SKM-1 treated with dmso at 0.1 percent for 144 hours (cell line): ENCODE results near the gene ST3GAL4.
A peak's percentile ranks its signal among the peaks of the same experiment; 100 is the strongest.

ENCODE experiments used
- DNase-seq: peaks from one replicate; lab custom pipeline; 2025; ENCODE audit not compliant: unreplicated experiment; lab: John Stamatoyannopoulos, UW

ST3GAL4 gene

DNA sequence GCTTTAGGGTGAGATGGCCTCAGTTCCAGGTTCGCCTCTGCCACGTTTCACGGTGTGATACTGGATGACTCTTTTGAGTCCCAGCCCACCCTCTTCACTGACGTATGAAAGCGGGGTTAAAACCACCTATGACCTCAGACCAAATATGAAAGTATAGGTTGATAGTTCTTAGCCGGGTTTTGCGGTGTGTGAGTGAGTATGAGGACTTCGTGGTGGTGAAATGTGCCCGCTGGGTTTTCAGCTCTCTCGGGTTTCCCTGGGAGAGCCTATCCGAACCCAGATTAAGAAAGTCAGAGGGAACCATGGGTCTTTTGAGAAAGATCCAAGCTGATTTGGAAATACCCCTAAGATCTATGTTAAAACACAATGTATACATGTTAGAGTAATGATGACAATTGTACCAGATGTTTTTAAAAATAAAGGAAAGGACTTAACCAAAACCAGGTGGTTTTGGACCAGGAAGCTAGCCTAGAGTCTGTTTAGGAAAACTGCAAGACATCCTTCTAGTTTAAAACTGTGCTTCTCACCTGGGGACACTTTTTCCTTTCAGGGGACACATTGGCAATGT, 25.8 kb upstream of the ST3GAL4 start:
- DNase-seq: no peak

DNA sequence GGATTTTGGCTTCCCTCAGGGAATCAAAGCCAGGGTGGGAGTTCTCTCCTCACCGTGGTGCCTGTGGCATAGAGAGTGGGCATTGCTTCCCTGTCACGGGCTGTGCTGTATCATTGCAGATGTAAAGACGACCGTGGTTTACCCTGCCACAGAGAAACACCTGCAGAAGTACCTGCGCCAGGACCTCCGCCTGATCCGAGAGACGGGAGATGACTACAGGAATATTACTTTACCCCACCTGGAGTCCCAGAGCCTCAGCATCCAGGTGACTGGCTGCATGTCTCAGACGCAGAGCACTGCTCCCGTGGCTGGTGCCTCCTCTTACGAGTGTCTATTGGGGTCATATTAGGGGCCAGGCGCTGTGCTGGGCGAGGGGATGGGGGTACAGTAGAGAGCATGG, 24.2 kb upstream of the ST3GAL4 start:
- DNase-seq: no peak

DNA sequence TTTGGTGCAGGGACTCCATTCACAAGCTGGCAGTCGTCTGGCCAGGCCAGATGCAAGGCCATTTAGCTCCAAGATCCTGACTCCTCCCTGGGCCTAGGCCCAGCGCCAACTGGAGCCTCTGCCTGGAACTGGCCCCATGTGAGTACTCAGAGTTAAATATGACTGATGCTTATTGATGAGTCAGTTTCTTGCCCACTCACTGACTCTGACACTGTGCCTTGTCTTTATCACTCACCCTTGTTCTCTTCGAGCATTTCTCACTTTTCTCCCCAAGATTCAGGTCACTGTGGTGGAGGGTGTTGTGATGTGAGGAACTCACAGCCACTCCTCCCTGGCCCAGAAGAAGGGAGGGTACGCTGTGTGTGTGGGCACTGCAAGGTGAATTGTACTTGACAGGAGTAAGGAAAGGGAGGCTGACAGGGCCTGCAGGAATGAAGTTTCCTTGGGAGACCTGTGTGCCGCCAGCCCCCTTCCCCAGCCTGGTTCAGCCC, 23.2 kb upstream of the ST3GAL4 start:
- no peak for DNase-seq

DNA sequence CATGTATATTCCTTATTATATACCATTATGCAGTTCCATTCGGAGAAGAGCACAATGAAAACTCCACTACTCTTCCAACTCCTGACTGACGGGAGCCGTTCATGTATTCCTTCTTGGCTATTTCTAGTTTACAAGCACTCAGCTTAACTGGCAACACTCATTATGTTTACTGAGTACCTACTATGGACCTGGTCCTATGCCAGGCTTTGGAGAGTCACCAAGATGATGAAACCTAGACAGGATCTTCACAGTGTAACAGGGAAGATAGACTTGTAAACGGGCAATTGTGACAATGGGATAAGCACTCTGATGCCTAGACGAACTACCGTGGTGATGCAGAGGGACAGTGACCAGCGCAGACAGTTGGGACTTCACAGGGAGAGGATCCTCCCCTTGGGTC, 22.3 kb upstream of the ST3GAL4 start:
- DNase-seq: no peak

DNA sequence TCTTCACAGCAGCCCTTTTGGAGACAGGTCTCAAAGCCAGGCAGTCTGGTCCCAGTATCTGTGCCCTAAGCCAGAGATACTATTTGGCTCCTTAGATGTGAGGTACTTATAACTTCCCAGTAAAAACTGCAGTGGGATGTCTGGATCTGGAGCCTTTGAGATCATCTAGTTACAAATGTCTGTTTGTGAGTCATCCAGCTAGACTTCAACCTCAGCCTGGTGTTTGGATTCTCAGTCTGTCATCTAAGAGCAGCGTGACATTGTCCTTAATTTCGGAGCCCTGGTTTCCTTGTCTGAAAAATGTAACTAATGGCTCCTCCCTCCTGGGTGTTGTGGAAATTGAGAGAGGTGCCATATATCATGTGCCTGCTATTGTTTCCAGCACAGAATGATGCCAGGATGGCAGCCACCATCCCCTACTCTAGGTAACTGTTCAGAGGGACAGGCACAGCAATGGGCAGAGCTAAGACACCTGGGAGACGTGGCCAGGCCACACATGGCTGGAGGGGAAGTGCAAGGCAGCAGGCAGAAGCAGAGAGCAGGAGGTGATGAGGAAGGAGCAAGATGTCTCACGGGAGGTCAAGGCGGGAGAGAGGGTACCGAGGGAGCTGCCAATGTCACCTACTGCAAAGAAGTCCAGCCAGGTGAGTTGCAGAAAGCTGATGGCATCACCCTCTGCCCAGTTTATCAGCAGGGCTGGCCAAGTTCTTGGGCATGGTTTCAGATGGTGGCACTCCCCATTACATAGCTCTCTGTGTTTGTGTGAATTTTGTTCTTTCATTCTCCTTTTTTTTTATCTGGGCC, 20.6 kb upstream of the ST3GAL4 start:
- no peak for DNase-seq

DNA sequence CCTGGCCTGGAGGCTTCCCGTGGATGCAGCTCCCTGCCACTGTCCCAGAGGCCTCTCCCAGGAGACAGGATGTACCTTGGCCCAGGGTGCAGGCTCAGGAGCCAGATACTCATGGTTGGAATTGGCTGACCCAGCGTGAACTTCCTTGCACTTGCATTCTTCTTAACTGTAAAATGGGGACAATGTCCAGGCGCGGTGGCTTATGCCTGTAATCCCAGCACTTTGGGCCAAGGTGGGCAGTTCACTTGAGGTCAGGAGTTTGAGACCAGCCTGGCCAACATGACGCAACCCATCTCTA, 20.1 kb upstream of the ST3GAL4 start:
- DNase-seq: no peak

DNA sequence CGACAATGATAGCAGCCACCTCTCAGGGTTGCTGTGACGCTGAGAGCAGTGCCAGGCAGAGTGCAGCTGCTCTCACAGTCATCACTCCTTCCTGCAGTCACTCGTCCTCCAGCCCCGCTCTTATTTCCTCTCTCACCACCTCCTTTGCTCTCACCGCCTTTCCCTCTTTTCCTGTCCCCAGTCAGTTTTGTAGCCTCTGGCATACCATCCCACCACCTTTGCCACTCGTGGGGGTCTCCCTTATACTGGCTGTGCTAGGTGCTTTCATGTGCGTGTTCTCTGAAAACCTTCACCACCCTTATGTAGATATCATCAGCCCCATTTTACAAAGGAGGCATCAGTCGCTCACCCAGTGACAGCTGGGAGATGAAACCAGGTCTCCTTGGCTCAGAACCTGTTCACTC, 19.3 kb upstream of the ST3GAL4 start:
- no peak for DNase-seq

DNA sequence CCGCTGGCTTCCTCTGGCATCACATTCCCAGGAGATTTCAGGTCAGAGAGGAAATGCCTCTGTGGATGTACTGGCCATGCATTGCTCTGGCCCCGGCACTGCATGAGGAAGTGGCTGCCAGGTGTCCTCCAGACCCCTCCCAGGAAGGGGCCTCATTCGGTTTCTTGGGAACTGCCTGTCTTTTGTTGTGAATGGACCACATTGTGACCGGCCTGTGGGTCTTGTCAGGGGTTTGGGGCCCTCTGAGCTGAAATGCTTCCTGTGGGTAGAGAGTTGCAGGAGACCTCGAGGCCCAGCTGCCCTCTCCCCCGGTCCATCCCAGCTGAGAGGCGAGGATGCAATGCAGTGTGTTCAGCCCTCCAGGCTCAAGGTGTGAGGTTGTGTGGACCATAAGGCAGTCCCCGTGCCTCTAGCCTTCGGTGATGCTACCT, 18.8 kb upstream of the ST3GAL4 start:
- peak; percentile 59 for DNase-seq

DNA sequence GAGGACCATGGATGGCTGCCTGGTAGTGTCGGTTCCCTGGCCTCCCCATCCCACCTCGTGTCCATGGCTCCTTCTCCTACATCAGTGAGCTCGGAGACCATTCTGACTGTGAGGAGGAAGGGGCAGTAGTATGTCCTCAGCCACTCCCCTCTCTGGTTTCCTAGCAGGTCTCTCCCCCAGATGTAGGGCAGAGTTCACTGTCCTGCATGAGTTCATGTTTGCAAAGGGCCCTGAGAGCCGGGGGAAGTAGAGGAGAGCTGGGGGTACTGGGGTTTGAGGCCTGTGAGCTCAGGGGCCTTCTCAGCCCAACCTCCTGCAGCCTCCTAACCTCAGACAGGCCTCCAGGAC, 18.4 kb upstream of the ST3GAL4 start:
- DNase-seq: no peak

DNA sequence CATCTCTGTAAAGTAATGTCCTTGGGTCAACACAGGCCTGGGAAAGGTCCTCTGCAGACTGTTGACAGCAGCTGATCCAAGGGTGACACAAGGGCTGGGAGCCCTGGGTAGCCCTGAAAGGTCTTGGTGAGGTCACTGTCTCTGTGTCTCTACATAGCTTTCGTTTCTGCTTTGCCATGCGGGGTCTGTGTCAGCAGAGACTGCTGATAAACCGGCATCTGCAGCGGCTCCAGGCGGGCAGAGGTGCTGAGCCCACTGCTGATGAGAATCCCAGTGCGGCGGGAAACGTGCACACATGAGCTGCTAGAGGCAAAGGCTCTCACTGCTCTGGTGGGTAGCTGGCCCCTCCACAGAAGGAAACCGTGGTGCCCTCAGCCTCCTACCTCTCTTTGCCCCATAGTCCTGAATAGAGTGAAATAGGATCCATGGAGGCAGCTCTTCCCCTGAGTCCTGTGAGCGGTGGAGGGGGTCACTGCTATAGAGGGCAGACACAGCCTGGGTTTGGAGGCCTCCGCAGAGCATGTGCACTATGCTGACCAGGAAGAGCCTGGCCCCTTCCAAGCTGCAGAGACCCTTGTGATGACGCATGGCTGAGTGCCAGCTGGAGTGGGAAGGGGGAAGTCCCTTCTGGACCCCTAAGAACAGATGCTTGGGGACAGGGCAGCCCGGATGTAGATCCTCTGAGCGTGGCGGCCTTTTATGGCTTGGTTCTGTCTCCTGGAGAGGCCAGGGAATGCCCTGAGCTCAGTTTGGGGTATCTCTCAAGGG, 17.8 kb upstream of the ST3GAL4 start:
- DNase-seq: no peak

DNA sequence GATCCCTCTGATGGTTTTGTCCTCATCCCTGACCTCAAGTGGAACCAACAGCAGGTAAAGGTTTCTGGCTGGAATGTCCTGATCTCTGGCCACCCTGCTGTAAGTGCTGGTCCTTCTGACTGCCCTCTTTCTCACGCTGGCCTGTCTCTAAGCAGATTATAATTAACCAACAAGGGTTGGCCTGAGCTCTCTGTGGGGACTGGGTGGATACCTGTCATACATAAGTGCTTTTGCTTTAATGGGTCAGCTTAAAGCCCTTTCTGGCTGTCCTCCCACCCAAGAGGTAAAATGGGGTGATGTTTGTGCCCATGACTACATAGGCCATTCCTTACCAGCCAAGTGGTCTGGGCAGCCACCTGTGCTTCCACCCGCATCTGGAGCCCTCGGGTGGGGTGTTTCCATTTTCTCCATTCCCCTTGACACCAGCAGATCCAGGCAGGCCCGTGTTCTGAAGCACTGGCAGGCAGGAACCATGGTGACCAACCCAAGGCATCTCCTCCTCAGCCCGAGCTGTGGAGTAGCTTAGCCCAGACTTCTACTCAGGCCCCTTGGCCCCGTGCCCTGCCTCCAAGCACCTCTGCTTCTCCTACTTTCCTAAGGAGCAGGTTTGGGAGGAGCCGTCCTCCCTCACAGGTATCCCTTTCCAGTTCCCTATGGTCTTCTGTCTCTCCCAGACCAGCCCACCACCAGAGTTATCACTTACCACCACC, 17.0 kb upstream of the ST3GAL4 start:
- DNase-seq: no peak

DNA sequence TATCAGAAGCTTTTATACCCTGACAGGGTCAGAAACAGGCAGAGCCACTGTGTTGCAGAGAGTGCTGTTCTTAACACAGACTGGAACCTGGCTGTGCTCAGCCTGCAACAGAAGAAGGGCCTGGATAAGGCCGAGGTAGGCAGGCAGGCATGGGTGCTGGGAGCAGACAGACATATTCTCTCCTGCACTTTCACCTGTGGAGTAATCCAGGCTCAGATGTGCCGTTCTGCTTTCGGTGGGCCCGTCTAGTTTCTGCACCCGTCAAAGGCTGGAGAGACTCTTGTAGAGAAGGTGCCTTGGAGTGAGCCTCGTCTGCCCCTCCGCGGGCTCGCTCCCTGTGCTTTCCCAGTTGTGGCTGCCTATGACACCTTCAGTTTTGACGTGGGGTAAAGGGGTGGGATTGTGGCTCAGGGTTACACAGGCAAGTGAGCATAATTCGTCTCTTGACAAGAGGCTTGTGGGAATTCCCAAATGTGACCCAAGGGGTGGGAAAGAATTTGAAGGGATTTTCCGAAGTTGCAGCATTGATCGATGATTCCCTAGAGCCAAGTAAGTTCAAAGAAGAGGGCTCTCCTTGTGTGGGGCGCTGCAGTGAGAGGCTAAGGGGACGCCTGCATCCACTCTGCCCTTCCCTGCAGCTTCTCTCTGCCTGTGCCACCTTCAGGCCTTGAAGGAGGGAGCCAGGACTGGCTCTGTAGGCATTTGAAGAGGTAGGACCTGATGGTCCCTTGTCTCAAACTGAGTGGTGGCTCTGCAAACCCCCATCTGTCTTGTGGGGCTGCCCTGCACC, 16.2 kb upstream of the ST3GAL4 start:
- no peak for DNase-seq

DNA sequence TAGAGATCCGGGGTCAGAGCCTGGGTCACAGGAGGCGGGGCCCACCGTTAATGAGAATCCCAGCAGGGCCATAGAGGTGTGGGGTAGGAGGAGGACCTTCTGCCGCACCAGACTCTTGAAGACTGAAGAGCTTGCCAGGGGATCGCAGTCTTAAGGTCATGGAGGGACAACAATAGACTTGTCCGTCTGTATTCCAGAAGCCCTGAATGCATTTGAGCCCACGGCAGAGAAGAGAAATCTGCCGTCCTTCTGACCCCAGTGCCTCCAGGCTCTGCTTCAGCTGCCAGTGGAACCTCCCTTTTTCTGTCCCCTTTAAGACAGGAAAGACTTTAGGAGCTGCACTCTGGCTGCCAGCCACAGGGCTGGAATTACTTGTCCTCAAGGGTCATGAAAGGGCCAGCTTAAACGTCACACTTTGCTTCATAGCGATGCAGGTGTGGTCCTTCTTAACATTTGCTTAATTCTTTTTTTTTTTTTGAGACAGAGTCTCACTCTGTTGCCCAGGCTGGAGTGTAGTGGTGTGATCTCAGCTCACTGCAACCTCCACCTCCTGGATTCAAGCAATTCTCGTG, 15.5 kb upstream of the ST3GAL4 start:
- DNase-seq: no peak

DNA sequence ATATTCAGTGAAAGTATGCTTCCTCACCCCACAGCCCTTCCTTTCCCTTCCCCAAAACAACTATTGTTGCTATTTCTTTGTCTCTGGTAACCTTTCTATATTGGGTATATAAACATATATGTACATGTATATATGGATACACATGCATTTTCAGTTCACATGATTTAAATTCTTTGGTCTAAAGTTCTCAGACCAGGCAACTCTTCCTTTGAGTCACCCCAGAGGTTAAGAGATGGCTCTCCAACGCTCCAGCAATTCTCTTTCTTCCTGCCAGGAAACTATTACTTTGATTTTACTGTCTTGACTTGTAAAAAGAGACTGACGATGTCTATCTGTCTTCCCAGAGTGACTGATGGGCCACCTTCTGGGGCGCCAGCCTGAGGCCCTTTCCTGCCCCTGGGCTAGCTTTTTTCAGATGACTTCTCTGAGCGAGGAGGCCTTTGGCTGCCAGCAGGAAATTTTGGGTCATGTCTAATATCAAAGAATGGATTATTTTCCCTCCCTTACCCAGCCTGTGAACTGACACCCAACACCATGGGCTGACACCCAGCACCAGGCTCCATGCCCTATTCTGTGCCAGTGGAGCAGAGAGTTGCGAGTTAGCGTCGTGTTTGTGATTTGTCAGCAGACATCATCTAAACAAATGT, 14.4 kb upstream of the ST3GAL4 start:
- no peak for DNase-seq

DNA sequence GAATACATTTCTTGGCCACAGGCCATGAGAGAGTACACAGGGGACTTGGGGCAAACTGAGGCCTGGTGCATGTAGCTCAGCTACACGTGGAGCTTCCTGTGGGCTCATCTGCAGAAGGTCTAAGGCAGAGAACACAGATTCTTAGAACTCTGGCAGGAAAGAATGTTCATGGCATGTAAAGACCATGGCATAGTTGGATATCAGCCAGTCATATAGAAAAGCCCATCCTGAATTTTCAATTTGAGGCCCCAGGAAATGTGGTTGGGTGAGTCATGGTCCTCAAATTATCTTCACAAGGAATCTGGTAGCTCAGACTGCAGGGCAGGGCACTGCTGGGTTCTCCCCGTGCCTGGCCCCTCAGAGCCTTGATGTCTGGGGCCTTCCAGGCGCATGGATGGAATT, 13.7 kb upstream of the ST3GAL4 start:
- no peak for DNase-seq

DNA sequence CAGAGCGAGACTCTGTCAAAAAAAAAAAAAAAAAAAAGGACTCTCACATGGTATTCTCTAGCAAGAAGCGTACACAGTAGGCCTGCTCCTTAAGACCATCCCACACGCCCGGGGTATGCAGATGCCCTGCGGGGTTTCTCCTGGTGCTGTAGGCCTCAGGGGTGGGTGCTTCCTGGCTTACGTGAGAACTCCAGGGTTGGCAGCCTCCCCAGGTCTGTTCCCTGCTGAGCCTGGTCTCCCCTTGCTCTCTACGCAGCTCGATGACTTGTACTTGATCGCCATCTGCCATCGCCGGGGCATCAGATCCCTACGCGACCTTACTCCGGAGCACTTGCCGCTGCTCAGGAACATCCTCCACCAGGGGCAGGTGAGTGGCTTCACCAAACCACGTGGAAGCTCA, 12.4 kb upstream of the ST3GAL4 start:
- DNase-seq: no peak

DNA sequence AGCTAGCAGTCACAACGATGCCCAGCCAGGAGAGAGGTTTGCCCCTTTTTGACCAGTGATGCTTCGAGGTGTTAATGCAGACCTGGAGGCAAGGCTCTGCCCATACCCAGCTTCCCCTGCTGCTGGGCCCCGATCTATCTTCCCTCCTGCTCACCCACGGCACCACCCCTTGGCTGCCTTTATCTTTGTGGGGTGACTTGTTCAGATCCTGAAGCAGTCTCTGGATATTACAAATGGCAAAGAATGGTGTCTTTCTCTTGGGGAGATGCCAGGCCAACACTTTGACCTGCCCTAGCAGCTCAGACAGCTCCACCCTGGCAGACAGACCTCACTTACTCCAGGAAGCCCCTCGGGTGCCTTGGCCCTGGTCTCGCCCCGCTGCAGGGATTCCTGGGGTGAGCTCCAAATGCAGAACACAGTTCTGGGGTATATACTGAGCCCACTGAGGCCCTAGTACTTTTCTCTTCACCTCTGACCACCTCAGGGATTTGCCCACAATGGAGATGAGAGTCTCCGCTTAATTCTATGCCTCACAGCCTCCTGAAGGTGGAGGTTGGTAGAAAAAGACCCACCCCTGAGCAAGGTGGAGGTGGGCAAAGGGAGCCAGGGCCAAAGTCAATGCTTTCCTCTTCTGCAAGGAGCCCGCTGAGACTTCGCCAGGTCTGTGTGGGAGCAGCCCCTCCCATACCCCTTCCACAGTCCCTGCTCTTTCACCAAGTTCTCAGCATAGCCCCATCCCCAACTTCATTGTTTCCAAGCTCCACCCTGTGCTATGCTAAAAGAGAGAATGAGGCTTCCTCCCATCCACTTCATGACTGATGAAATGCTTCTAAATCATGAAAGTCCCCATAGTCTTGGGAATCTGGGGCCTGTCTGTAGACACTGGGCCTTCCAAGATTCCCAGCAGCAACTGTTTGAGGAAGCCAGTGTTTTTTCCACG, 11.1 kb upstream of the ST3GAL4 start:
- no peak for DNase-seq

DNA sequence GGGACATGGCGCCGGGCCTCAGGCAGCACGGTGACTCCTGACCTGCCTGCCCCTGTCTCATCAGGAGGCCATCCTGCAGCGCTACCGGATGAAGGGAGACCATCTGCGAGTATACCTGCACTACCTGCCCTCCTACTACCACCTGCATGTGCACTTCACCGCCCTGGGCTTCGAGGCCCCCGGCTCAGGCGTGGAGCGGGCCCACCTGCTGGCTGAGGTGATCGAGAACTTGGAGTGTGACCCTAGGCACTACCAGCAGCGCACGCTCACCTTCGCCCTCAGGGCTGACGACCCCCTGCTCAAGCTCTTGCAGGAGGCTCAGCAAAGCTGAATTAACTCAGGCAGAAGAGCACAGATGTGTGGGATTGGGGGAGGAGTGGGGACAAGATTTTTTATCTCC, 10.2 kb upstream of the ST3GAL4 start:
- no peak for DNase-seq
